ENCODE data around the gene FHOD3.

DNA sequence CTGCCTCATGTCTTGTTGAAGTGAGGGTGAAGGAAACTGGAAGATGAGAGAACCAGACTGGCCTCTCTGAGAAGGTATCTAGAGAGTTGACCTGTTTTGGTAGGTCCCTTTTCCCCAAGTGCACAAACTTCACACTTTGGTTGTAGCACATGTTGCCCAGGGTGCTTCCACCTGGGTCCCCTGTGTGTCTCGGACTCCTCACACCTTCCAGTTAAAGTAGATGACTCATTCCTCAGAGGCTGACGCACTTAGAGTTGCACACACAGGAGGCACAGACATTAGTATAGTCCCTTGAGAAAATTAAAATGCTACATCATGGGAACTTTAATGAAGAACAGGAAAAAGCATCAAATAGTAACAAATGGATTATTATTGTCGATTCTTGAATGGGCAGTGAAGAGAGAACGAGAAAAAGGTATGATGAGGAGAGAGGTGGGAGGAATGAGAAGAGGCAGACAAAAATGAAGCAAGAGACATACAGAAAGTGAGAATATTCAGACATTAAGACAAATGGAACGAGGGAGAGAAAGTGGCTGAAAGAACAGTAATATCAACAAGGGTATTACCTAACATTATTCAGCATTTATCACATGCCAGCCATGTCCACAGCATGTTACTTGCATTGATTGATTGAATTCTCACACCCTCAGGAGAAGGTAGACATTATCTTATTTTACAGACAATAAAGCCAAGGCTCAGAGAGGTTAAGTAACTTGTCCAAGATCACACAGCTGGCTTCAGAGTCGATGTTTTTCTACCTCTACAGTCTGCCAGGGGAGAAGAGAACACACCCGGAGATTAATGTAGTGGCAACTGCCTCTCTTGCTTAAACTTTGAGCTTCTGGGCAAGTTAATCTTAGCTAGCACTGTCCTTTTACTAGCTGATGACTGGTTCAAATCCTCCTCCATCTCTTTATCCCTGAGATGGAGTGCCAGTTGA lies 68.6 kb downstream of the FHOD3 start:
- TF ChIP-seq, protein P1, sequence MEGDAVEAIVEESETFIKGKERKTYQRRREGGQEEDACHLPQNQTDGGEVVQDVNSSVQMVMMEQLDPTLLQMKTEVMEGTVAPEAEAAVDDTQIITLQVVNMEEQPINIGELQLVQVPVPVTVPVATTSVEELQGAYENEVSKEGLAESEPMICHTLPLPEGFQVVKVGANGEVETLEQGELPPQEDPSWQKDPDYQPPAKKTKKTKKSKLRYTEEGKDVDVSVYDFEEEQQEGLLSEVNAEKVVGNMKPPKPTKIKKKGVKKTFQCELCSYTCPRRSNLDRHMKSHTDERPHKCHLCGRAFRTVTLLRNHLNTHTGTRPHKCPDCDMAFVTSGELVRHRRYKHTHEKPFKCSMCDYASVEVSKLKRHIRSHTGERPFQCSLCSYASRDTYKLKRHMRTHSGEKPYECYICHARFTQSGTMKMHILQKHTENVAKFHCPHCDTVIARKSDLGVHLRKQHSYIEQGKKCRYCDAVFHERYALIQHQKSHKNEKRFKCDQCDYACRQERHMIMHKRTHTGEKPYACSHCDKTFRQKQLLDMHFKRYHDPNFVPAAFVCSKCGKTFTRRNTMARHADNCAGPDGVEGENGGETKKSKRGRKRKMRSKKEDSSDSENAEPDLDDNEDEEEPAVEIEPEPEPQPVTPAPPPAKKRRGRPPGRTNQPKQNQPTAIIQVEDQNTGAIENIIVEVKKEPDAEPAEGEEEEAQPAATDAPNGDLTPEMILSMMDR (IDR thresholded peaks at IDR 0.05), result no peak
- TF ChIP-seq POLR2AphosphoS5 (IDR thresholded peaks at IDR 0.05; ENCODE audit: insufficient read depth in 1 of 2, low read depth in 1 of 2) (no peak), POLR2A (IDR thresholded peaks at IDR 0.05) (no peak)
